Measurements from ENCODE around the gene CATSPERD.

CATSPERD gene

DNA sequence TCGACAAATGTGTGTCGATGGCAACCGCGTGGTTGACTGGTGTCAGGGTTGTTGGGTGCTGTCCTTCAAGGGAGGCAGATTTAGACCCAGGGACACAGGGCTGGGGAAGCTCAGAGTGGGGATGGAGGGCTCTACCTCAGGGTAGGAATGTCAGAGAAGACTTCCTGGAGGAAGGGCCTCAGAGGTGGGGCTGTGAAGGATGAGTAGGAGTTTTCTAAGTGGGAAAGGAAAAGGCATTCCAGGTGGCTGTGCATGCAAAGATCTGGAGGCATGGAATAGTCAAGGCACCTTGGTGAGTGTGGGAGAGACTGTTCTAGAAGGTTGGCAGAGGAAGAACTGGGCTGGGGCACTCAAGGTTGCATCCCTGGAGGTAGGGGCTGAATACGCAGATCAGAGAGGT, 86.5 kb downstream of the CATSPERD start:
- DNase-seq = no peak

DNA sequence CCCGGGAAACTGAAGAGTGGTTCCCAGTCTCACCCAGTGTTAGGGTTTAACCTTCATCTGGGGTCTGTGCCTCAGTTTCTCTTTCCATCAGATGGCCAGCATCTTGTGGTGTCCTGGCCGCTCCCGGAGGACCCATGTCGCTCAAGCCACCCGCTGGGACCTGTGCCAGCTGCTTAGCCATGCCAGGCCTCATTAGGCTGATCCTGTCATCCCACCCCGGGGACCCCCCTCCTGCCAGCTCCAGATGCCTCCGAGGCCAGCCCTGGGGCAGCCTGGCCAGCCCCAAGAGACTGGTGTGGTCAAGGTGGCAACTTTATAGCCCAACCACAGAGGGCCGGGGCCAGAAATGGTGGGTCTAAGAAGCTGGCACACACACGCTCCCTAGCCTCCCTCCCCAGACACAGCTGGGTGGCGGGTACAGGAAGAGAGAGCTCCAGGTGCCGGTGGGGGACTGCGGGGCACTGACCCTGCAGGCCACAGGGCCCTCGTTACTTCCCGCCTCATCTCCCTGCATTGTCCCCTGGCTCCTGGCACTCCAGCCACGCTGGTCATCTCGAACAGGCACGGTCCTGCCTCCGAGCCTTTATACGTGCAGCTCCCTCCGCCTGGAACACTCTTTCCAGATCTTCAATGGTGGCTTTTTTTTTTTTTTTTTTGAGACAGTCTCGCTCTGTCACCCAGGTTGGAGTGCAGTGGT, 87.8 kb downstream of the CATSPERD start:
- DNase-seq = no peak

DNA sequence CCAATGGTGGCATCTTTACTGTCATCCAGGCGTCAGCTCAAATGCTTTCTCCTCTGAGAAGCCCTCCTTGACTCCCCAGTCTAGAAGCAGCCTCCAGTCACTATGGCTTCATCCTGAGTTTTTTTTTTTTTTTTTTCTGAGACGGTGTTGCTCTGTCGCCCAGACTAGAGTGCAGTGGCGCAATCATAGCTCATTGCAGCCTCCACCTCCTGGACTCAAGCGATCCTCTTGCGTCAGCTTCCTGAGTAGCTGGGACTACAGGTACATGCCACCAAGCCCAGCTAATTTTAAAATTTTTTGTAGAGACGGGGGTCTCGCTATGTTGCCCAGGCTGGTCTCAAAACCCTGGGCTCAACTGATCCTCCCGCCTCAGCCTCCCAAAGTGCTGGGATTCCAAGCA, 88.6 kb downstream of the CATSPERD start:
- DNase-seq = no peak

DNA sequence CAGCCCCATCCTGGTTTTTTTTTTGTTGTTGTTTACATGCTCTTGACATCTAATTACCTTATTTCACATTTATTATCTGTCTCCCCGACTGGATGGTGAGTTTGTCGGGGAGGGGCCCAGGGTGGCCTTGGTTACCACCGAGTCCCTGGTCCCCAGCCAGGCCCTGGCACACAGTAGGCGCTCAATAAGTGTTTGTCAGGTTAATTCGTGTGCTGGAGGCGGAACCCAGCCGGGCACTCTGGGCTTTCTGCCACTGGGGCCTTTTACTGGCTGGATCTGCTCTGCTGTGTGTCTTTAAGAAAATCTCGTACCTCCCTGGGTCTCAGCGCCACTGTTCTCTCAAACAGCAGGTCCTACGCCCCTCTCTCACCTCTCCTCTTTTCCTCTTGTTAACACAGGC, 89.0 kb downstream of the CATSPERD start:
- no peak for DNase-seq

DNA sequence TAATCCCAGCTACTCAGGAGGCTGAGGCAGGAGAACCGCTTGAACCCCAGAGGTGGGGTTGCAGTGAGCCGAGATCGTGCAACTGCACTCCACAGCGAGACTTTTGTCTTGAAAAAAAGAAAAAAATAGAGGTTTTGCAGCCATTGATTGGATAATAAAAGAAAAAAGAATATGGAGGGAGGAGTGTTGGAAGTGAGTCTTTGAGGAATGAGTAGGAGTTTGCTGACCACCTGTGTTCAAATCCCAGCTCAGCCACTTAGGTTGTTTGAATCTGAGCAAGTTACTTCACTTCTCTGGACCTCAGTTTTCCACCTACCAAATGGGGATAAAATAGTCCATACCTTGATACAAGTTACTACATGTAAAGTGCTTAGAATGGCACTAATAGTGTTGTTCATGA, 90.7 kb downstream of the CATSPERD start:
- no peak for DNase-seq

DNA sequence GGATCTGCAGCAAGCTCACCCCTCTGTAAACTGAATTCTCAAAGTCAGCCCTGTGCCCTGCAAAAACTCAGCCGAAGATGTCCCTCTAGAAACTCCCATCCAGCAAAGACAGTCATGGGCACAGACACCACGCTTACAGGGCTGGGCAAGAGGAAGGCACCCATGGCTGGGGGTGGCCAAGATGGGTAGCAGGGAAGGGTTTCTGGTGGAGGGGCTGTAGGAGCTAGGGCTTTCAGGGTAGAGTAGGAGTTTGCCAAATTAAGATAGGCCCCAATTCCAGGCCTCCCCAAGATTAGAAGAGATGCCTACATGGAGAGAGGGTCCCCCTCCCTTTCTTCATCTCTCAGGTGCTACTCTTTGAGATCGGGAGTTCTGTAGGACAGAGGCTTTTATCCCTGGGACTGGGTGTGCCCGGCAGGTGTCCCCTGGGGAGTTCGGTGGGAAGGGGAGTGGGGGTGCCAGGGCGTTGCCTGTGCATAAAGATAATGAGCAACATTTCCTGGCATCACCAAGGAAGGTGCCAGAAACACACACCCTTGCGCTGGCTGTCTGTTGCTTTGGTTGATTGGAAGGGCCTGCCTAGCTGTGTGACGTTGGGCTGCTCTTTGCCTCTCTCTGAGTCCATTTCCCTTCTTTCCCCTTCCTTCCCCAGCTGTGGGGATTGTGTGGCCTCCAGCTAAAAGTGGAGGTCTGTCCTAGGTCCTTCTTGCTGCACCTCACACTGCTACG, 93.8 kb downstream of the CATSPERD start:
- no peak for DNase-seq

DNA sequence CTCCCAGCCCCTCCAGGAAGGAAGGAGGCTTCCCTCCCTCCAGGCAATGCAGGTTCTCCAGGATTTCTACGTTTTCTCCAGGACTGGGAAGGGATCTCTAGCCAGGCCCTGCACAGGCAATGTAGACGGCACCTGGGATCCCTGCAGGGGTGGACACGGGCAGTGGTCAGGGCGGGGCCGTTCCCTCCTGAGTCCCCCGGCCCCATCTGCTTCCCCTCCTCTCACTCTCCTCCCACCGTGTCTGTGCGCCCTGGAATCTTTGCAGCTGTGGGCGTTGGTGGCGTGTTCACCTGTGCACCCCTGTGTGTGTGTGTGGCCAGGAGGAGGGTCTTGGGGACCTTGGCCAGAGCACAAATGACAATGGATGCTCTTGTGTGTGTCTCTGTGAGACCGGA, 94.4 kb downstream of the CATSPERD start:
- DNase-seq = no peak

DNA sequence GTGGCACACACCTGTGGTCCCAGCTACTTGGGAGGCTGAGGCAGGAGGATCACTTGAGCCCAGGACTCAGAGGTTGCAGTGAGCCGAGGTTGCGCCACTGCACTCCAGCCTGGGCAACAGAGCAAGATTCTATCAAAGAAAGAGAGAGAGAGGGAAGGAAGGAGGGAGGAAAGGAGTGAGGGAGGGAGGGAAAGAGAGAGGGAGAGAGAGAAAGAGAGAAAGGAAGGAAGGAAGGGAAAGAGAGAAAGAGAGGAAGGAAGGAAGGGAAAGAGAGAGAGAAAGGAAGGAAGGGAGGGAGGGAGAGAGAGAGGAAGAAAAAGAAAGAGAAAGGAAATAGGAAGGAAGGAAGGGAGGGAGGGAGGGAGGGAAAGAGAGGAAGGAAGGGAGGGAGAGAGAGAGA, 96.8 kb downstream of the CATSPERD start:
- no peak for DNase-seq

DNA sequence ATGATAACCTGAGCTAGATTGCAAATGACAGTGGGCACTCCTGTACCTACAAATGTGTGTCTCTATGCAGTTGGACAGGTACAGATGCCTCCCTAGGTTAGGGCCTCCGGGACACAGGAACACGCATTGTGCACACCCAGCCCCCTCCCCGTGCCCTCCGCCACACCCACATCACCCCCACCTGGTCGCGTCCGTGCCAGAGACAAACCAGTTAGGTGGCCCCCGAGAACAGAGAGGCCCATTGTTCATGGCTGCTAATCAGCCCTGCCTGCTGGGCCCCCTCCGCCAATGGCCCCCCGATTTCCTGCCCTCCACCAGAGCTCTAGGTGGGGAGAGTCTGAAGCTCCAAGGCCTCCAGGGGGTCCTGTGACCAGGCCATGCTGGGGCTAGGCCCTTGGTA, 98.2 kb downstream of the CATSPERD start:
- no peak for DNase-seq

DNA sequence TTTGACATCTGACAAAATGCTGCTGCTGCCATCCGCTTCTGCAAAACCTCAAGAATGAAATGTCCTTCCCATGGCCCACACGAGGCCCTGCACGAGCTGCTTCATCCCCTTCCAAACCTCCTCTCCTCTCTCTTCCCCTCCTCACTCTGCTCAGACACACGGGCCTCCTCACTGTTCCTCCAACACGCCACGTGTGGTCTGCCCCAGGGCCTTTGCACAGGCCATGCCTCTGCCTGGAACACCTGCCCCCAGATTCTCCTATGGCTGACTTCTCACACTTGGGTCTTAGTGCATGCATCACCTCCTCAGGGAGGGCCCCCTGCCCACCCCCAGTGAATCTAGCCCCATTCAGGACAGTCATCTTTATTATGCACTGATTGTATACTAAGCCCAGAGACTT, 100.3 kb downstream of the CATSPERD start:
- no peak for DNase-seq

DNA sequence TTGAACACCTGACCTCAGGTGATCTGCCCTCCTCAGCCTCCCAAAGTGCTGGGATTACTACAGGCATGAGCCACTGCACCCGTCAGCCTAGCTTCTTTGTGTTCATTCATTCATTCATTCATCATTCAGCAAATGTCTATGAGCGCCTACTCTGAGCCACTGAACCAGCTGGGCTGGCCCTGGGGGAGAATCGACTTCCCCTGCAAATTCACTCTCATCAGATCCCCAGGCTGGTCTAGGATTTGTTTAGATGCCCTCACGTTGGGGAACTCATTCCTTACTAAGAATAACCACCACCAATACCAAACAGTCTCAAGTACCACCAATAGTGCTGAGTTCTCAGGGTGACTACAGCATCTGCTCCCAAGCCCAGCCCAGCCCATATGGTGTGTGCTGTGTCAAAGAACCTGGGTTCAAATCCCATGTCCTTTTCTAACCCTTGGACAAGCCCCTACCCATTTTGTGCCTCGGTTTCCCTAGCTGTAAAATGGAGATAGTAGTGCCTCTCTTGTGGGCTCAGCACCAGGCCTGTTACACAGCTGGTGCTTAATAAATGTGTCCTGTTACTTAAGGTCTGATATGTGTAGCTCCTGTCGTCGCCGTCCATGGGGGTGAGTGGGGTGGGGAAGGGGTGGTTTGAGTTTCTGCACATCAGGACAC, 101.2 kb downstream of the CATSPERD start:
- DNase-seq = no peak

DNA sequence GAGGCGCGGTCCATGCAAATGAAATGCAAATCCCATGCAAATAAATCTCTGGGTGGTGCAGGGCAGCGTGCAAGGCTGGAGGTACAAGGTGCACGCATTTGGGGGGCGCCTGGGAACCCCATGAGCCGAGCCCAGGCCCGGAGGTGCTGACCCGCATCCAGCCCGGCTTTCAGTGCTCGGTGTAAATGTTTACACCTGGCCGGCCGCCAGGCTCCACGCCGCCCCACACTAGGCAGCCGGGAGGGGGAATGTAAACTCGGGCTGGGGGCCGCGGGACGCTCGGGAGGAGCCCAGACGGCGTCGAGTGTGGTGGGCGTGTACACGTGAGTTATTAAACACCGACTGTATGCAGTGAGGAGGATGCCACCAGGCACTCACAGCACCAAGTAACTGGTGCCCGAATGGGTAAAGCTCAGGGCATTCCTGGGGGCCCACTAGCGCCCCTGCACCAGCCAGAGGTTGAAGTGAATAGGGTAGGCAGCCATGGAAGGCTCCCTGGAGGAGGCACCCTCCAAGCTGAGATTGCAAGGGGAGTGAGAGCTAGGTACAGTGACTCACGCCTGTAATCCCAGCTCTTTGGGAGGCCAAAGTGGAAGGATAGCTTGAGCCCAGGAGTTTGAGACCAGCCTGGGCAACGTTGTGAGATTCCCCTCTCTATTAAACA, 101.9 kb downstream of the CATSPERD start:
- no peak for DNase-seq

DNA sequence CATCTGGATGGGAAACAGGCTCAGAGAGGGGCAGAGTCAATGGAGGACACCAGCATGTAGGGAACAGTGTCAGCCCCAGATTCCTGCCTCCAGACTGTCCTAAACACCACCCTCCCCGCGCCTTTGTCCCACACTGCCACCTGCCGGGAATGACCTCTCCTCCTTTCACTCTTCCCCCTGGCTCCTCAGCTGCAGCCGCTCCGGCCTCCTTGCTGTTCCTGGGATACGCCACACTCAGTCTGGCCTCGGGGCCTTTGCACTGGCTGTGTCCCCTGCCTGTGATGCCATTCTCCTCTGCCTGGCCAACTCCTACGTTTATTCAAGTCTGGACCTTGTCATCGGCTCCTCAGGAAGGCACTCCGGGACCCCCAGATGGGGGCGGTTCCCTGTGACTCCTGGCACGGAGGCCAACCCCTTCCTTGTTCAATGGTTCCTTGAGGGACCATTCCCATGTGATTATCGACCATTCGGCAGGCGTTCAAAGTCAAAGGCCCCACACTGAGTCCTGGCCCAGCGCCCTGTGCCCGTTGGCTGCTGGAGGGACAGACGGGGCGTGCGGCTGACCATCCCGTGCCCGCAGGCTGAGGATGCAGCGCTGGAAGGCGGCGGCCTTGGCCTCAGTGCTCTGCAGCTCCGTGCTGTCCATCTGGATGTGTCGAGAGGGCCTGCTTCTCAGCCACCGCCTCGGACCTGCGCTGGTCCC, 103.3 kb downstream of the CATSPERD start:
- DNase-seq = peak in 1 of 4 experiments; percentile 30

DNA sequence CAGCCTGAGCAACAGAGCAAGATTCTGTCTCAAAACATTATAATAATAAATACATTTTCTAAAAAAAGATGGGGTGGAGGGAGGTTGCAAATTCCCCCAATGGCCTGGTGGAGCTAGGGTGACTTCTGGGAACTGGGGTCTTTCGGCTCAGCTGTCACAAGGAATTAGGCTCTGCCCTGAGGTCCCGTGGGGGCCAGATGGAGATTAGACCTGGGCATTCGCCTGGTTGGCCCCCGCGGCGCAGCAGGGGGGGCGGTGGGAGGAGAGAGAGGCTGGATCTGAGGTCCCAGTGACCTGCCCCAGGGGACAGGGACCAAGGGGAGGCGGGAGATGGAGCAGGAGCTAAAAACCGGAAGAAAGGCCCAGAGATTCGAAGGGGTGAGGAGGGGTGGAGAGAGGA, 104.3 kb downstream of the CATSPERD start:
- DNase-seq = no peak

DNA sequence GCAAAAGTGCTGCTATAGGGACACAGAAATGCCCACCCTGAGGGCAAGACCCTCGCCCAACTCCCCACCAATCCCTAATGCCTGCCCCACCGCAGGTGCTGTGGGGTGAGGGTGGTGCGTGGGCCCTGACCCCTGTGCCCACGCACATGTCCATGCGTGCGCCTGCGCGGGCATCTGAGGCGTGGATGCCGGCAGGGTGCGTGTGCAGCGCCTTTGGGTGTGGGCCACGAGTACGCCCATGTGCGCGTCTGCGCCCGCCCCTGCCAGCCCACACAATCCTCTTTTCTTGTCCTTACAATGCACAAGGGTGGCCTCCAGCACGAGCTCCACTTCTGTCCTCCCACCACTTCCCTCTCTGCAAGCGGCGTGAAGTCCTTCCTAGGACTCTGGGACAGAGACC, 104.7 kb downstream of the CATSPERD start:
- no peak for DNase-seq

DNA sequence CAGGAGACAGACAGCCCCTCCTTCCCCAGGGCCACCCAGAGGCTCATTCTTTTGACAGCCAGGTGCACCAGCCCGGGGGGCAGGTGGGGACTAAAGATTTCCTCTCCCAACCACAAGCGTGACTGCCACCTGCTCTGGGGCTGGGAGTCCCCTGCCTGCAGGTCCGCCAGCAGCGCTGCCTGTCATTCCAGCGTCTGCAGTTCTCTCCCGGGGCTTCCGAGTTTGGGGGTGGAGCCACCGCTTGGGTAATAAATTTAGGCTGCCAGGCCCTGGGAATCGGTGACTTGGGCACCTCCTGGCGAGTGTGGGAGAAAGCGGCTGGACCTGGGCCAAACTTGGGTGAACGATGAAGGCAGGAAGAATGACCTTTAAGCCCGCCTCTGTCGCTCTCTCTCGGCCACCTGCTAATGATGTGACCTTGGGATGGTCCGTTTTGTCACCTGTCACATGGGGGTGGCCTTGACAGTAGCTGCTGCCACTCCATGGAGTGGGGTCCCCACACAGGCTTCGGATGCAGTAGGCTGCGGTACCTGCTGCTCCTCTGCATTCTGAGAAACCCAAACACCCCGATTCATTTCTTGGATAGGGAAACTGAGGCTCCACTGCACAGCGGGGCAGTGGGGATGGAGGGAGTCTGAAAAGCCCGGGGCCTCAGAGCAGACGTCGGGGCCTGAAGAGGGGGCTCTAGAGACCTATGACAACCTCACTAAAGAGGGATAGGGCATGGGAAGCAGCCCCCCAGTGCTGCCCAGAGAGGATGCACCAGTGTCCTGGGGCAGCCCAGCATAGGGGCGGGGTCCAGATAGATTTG, 106.3 kb downstream of the CATSPERD start:
- DNase-seq = peak; percentile 41 to 64 (median 55)

DNA sequence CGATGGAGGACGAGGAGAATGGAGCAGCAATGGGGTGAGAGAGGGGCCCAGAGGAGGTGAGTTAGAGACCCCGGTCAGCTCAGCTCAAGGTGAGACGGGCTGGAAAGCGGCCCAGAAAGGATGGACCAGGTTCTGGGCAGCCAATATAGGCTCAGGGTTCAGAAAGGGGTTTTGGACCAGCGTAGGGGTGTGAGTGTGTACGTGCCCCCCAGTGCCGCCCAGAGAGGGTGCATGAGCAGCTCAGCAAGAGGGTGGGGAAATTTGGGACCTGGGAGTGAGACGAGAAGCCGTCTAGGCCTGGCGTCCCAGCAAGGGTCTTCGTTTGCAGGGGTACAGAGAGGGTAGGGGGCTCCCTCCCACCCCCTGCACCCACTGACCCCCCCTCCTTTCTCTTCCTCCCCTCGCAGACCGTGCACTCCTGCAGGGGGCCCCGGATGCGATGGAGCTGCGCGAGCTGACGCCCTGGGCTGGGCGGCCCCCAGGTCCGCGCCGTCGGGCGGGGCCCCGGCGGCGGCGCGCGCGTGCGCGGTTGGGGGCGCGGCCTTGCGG, 107.0 kb downstream of the CATSPERD start:
- DNase-seq = no peak

DNA sequence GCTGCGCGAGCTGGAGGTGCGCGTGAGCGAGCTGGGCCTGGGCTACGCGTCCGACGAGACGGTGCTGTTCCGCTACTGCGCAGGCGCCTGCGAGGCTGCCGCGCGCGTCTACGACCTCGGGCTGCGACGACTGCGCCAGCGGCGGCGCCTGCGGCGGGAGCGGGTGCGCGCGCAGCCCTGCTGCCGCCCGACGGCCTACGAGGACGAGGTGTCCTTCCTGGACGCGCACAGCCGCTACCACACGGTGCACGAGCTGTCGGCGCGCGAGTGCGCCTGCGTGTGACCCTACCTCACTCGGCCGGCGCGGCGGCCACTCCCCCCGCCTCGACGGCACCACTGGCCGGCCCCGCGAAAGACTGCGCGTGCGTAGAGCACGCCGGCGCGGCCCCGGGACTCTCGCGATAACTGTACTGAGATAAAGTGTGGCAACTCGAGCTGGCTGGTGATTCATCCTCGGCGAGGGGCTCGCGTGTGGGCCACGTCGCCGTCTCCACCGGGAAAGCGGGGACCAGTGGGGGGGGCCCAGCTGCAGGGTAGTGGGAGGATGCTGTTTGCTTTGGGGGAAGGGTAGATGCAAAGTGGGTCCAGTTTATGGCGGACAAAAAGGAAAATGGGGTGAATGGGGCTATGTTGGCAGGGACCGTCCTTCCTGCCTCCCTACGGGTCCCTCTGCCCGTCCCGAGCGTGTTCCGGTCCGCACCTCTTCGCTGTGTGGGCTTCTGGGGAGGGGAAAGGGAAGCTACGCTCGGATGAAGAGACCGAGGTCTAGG, 107.6 kb downstream of the CATSPERD start:
- DNase-seq = peak; percentile 96 to 98 (median 96)
